Caco-2 (cell line): ENCODE measurements around the gene ELOVL7. TPM values are rescaled to one million over a fixed set of nuclear protein-coding genes. Genes with fewer than 3 reads are reported as not detected.

Experiments
- BruUV-seq: library from RNA; stranded (reverse); fragments of 400-500 nt; replicated peaks from 2 replicates; lab custom pipeline; 2021; lab: Mats Ljungman, UMichigan
- CTCF ChIA-PET: fragments of 300-600 bp; sonication (Branson Sonifier 250); formaldehyde crosslinking; loops from one replicate; lab custom pipeline; 2022; ENCODE audit warnings: antibody characterized with exemption; lab: Charles Lee
- POLR2A ChIA-PET: fragments of 300-600 bp; sonication (Branson Sonifier 250); formaldehyde crosslinking; loops from one replicate; lab custom pipeline; 2022; ENCODE audit warnings: antibody characterized with exemption; lab: Charles Lee
- DNase-seq, 2 experiments: peaks; one replicate each; pipeline versions ENCODE4 v3.0.0 to v3.0.0-alpha.2; 2020 to 2022
- H3K27me3 ChIP-seq: replicated peaks from 2 replicates; pipeline ENCODE4 v1.6.0; 2011; ENCODE audit warnings: low read length; ENCODE audit not compliant: control insufficient read depth, insufficient read depth
- H3K36me3 ChIP-seq: 2 replicates; pipeline ENCODE4 v1.5.1; 2011; ENCODE audit warnings: low read length; ENCODE audit not compliant: control insufficient read depth, insufficient read depth
- H3K4me1 ChIP-seq: fragments of 250-450 bp; sonication (Bioruptor Pico); 2 replicates; pipeline ENCODE4 v1.5.1; 2020; ENCODE audit warnings: mild to moderate bottlenecking
- H3K4me3 ChIP-seq: 2 replicates; pipeline ENCODE4 v1.5.1; 2011; ENCODE audit warnings: low read depth, mild to moderate bottlenecking, control low read depth, low read length
- H3K9me3 ChIP-seq: fragments of 250-450 bp; sonication (Bioruptor Pico); 2 replicates; pipeline ENCODE4 v1.5.1; 2020; ENCODE audit warnings: mild to moderate bottlenecking, moderate library complexity
- H3K27ac Mint-ChIP-seq: one replicate; pipeline ENCODE4 v1.8.0; 2022; ENCODE audit warnings: mixed read lengths; ENCODE audit not compliant: unreplicated experiment
- H3K27me3 Mint-ChIP-seq: one replicate; pipeline ENCODE4 v1.8.0; 2022; ENCODE audit warnings: mixed read lengths; ENCODE audit not compliant: insufficient read depth, unreplicated experiment
- H3K36me3 Mint-ChIP-seq: one replicate; pipeline ENCODE4 v1.8.0; 2022; ENCODE audit warnings: mild to moderate bottlenecking, mixed read lengths; ENCODE audit not compliant: insufficient read depth, unreplicated experiment
- H3K4me1 Mint-ChIP-seq: one replicate; pipeline ENCODE4 v1.8.0; 2022; ENCODE audit warnings: low read depth, mixed read lengths; ENCODE audit not compliant: unreplicated experiment
- H3K4me3 Mint-ChIP-seq: one replicate; pipeline ENCODE4 v1.8.0; 2022; ENCODE audit warnings: mild to moderate bottlenecking, moderate library complexity, mixed read lengths; ENCODE audit not compliant: unreplicated experiment
- H3K9me3 Mint-ChIP-seq: one replicate; pipeline ENCODE4 v1.8.0; 2022; ENCODE audit warnings: mixed read lengths; ENCODE audit not compliant: unreplicated experiment
- intact Hi-C: fragments of 100-400 bp; cut with micrococcal nuclease; formaldehyde crosslinking; loops from one replicate; pipeline ENCODE4 v1.10.0; 2022; ENCODE audit not compliant: unreplicated experiment
- total RNA-seq: library from RNA; stranded (reverse); gene quantifications from 2 replicates; pipeline ENCODE4 v1.2.3, GENCODE V29; 2022
- TF ChIP-seq, protein P1 (sequence below), 2 experiments: fragments of 200-600 bp in 1 of 2; IDR thresholded peaks; 1 replicate in 1 of 2; 2 replicates in 1 of 2; pipeline versions ENCODE4 v1.5.1 to v1.8.0; 2011 to 2022; ENCODE audit warnings: antibody characterized with exemption in 1 of 2, control low read depth in 1 of 2, inconsistent platforms in 1 of 2, low read depth in 1 of 2, low read length in 1 of 2, mild to moderate bottlenecking in 1 of 2, moderate library complexity in 1 of 2; ENCODE audit not compliant: insufficient read depth in 1 of 2, severe bottlenecking in 1 of 2, unreplicated experiment in 1 of 2

The ELOVL7 gene
- total RNA-seq, 1 experiment from 2014 or later: 16.4 TPM

DNA sequence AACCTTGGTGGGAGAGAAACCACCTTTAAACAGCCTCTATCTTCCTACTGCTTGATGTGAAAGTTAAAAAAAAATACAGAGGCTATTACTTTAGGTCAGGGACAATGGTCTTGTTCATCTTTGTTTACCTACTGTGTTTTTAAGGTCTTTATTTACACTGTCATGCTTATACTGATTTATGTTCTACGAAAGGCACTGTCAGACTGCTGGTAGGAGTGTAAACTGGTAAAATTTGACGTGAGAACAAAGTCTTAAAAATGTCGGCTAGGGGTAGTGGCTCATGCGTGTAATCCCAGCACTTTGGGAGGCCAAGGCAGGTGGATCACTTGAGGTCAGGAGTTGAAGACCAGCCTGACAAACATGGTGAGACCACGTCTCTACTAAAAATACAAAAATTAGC lies 42.1 kb upstream of the ELOVL7 start:
- DNase-seq: no peak
- TF ChIP-seq, protein P1, sequence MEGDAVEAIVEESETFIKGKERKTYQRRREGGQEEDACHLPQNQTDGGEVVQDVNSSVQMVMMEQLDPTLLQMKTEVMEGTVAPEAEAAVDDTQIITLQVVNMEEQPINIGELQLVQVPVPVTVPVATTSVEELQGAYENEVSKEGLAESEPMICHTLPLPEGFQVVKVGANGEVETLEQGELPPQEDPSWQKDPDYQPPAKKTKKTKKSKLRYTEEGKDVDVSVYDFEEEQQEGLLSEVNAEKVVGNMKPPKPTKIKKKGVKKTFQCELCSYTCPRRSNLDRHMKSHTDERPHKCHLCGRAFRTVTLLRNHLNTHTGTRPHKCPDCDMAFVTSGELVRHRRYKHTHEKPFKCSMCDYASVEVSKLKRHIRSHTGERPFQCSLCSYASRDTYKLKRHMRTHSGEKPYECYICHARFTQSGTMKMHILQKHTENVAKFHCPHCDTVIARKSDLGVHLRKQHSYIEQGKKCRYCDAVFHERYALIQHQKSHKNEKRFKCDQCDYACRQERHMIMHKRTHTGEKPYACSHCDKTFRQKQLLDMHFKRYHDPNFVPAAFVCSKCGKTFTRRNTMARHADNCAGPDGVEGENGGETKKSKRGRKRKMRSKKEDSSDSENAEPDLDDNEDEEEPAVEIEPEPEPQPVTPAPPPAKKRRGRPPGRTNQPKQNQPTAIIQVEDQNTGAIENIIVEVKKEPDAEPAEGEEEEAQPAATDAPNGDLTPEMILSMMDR (IDR thresholded peaks at IDR 0.05; ENCODE audit: insufficient read depth in 1 of 2, low read depth in 1 of 2, low read length in 1 of 2, severe bottlenecking in 1 of 2, unreplicated experiment in 1 of 2): no peak
- ChIA-PET POLR2A (no interaction called here), CTCF (no interaction called here)
- no peak overlapping the region for H3K27ac Mint-ChIP-seq
- no peaks in the 10 kb centered on the region for H3K27me3 ChIP-seq
- H3K4me3 ChIP-seq: no peak overlapping the region
- no peaks in the 10 kb centered on the region for H3K9me3 ChIP-seq
- no peak overlapping the region for H3K4me3 Mint-ChIP-seq
- H3K36me3 Mint-ChIP-seq: no peaks in the 10 kb centered on the region
- no peaks in the 10 kb centered on the region for H3K4me1 Mint-ChIP-seq
- no peaks in the 10 kb centered on the region for H3K9me3 Mint-ChIP-seq
- no peaks in the 10 kb centered on the region for H3K4me1 ChIP-seq
- no peaks in the 10 kb centered on the region for H3K27me3 Mint-ChIP-seq
- BruUV-seq: no TSS peak
- intact Hi-C loops: no loop called here
- no peaks in the 10 kb centered on the region for H3K36me3 ChIP-seq

DNA sequence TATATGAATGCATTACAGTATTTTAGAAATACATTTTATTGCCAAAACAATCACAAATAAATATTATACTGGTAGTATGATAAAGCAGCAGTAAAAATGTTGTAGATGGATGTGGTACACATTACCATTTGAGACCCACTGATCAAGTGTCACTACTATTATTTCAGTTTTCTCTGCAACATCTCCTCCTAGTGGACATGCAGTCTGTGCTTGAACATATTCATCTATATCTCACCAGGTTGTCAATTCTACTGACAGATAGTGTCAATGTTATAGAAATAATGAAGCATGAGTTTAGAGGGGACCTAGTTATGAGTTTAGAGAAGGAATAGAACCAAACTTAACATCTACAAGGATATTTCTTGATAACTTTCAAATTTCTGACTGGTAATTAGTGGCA lies 39.2 kb upstream of the ELOVL7 start:
- Mint-ChIP-seq H3K27me3 (no peaks in the 10 kb centered on the region), H3K4me3 (no peak overlapping the region), H3K36me3 (peaks cover 5% of the 10 kb centered on the region), H3K4me1 (no peaks in the 10 kb centered on the region), H3K27ac (no peak overlapping the region), H3K9me3 (peaks cover 26% of the 10 kb centered on the region)
- H3K4me3 ChIP-seq: no peak overlapping the region
- H3K9me3 ChIP-seq: no peaks in the 10 kb centered on the region
- H3K36me3 ChIP-seq: no peaks in the 10 kb centered on the region
- TF ChIP-seq, protein P1 (IDR thresholded peaks at IDR 0.05; ENCODE audit: insufficient read depth in 1 of 2, low read depth in 1 of 2, low read length in 1 of 2, severe bottlenecking in 1 of 2, unreplicated experiment in 1 of 2): peak; percentile 16 to 38
- CTCF ChIA-PET: no interaction called here
- no peaks in the 10 kb centered on the region for H3K4me1 ChIP-seq
- no peak for DNase-seq
- BruUV-seq: no TSS peak
- POLR2A ChIA-PET: no interaction called here
- no peaks in the 10 kb centered on the region for H3K27me3 ChIP-seq
- intact Hi-C loops: loop anchor here (1.0 kb wide), 1 partner anchor 206 kb away; no protein-coding TSS in a partner anchor

DNA sequence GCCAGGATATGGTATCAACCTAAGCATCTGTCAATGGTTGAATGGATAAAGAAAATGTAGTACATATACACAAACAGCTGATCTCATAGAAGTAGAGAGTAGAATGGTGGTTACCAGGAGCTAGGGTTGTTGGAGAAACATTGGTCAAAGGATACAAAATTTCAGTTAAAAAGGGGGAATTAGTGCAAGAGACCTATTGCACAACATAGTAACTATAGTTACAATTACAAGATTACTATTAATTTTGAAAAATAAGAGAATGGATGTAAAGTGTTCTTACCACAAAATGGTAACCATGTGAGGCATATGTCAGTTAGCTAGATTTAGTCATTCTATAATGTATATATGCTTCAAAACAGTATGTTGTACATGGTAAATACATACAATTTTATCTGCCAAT lies 28.8 kb upstream of the ELOVL7 start:
- no peaks in the 10 kb centered on the region for H3K4me1 Mint-ChIP-seq
- H3K4me3 Mint-ChIP-seq: no peak overlapping the region
- no TSS peak for BruUV-seq
- no peak for DNase-seq
- ChIA-PET CTCF (no interaction called here), POLR2A (no interaction called here)
- Histone ChIP-seq H3K9me3 (peaks cover 10% of the 10 kb centered on the region), H3K36me3 (no peaks in the 10 kb centered on the region), H3K4me1 (no peaks in the 10 kb centered on the region), H3K4me3 (no peak overlapping the region), H3K27me3 (no peaks in the 10 kb centered on the region)
- TF ChIP-seq, protein P1 (IDR thresholded peaks at IDR 0.05; ENCODE audit: insufficient read depth in 1 of 2, low read depth in 1 of 2, low read length in 1 of 2, severe bottlenecking in 1 of 2, unreplicated experiment in 1 of 2): no peak
- intact Hi-C loops: no loop called here
- H3K27ac Mint-ChIP-seq: no peak overlapping the region
- no peaks in the 10 kb centered on the region for H3K27me3 Mint-ChIP-seq
- peaks cover 18% of the 10 kb centered on the region for H3K9me3 Mint-ChIP-seq
- no peaks in the 10 kb centered on the region for H3K36me3 Mint-ChIP-seq
